ENCODE data around the gene NUDT4.
"Not testable (repeated sequence)": the region's sequence is repeated elsewhere in the genome, so short reads cannot be mapped to it uniquely, and the experiment has no call there.

DNA sequence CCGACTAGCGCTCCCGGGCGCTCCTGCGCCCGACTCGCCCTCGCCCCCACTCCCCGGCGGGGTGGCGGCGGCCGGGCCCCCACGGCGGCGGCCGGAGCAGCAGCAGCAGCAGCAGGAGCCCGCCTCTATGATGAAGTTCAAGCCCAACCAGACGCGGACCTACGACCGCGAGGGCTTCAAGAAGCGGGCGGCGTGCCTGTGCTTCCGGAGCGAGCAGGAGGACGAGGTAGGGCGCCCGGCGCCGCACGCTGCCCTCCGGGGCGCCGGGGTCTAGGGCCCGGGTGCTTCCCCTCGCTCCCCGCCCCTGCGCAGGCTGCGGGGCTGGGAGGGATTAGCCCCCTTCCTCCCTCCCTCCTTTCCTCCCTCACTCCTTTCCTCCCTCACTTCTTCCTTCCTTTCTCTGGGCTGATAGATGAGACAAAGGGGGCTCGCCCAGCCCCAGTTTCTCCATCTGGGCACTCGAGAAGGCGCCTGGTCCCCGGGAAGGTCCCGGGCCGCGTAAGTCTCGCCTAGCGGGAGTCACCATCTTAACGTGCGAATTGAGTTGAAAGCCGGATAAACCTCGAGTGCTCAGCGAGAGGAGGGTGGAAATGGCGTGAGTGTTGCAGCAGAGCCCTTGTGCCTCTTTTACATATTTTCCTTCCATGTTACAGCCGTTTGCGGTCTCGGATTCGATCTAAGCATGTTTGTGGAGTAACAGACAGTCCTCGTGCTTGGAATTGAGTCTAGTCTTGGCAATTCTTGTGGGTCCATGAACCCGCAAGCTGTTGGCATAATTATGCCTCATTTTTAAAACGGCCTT is 672 bp downstream of the NUDT4 start:
- not testable (repeated sequence) for TF ChIP-seq CTCF (IDR thresholded peaks at IDR 0.05; ENCODE audit: control extremely low read depth in 1 of 3, insufficient read depth in 1 of 3, low read depth in 1 of 3, low read length in 3 of 3); EZH2 (IDR thresholded peaks at IDR 0.05; ENCODE audit: low read depth, low read length, severe bottlenecking); MAFK (IDR thresholded peaks at IDR 0.05; ENCODE audit: low read depth, low read length)
- TF ChIP-seq POLR2A (IDR thresholded peaks at IDR 0.05; ENCODE audit: control extremely low read depth in 1 of 2, low read depth in 2 of 2, low read length in 2 of 2) = peak in 1 of 2 experiments; percentile 75; a peak in 2 of 3 replicates

All from H1 (cell line).